SHP77 (cell line): Measurements from ENCODE around the gene KL.

Experiments used
- DNase-seq, 2 experiments: peaks; one replicate each; lab custom pipeline; 2025; lab: John Stamatoyannopoulos, UW

KL gene

DNA sequence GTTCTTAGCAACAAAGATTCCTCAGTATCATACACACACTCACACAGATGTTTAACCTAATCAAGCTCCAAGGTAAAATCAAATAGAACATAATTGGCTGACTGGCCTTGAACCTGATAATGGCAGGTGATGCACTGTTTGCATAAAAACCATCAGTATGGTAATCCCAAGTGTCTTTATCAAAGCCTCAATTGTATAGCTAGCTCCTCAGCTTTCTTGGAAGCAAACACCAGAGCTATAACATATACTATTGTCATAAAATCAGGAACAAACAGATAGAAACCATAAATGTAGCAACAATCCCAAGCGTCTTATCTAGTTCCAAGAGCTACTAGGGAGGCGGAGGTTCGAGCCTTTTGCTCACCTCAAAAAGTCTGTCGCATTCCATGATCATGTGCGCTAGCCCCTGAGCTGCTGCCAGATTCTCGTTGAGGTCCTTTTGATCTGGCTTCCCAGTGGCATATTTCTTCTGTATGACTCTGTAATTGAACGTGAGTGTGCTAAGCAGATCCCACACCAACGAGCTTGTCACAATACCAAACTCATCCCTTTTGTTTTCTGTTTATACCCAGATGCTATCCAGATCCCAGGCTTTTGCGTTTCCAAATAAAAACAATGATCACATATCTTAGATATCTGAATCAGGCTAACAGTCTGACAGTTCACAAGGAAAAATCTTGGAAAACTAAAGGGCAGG is 95.3 kb downstream of the KL start:
- DNase-seq, result no peak

DNA sequence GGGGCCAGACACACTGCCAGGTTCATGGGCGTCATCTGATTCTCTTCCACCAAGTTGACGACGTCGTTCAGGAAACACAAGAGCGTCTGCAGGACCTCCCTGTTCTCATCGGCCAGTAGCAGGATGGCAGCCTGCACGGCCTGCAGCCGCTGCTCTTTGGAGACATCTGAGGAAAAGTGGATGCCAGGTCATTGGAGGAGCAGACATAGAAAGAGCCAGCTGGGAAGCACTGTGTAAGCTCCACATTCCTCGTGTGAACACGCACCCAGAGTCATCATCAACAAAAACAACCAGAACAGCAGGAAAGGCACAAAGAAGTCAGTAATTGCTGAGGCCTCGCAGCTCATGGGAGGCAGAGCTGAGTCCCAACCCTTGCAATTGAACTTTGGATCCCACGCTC is 96.5 kb downstream of the KL start:
- DNase-seq, result no peak

DNA sequence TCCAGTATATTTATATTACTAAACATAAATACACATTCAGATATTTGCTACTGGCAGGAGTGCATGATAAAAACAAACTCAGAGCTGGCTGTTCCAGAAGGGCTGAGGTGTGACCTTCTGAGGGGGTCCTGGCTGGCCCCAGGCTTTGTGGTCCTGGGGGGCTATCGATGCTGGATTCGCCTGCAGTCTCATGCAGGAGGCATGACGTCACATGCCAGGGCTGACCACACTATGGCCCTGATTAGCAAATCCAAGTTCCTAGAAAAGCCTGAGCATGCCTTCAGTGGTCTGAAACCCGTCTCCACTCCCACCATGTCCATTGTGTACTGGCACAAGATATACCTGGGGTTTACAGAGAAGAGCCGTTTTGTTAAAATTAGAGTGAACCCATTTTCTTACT is 97.9 kb downstream of the KL start:
- DNase-seq, result no peak

DNA sequence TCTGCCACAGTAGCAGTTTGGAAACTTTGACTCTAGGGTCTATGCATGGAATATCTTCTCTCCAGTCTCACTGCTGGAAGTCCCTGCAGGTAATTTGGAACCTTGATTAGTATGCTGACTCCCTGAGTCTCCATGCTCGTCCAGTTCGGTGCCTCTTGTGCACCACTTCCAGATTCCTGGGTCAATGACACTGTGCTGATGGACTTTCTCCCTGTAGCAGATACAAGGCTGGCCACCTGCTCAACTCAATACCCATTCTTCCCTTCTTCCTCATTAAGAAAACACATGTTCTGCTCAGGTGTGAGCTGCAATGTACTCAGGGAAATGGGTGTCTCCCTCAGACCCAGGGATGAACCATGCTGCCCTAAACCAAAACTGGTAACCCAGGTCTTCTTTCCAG is 99.1 kb downstream of the KL start:
- no peak for DNase-seq
